OCI-LY7 (cell line): ENCODE measurements around the gene TRIO.

Experiments used
- CTCF ChIP-seq: fragments of 200-600 bp; sonication (generic); conservative IDR thresholded peaks from 2 replicates; pipeline ENCODE4 v1.5.1; 2014; ENCODE audit warnings: mild to moderate bottlenecking, antibody characterized with exemption, low read length, moderate library complexity, mixed read lengths
- EZH2phosphoT487 ChIP-seq: fragments of 200-600 bp; sonication (generic); IDR thresholded peaks from 2 replicates; pipeline ENCODE4 v1.6.1; 2018; ENCODE audit warnings: low read depth, borderline replicate concordance, mild to moderate bottlenecking, mixed run types, antibody characterized with exemption, low read length, moderate library complexity, mixed read lengths

DNA sequence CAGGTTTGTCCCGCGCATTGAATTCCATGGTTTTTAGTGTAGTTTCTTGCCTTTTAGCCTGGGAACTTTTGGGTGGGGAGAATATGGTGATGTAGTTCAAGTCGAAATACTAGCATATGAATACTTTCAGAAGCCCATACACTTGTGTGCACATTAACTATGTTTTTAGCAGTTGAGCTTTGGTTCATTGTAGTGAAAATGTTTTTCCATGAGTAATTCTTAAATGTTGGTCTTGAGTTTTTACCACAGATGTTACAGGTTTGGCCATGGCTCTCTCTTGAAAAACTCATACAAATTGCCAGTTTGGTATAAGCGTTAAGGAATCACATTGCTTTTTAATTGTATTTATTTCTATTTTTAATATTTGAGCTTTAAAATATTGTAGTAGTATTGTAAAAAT lies 45.6 kb downstream of the TRIO start:
- TF ChIP-seq CTCF (no peak), EZH2phosphoT487 (no peak)
